NOMO-1 treated with dmso at 0.1 percent for 144 hours (cell line): ENCODE measurements around the gene DCAF5.

ENCODE experiments used
- DNase-seq: peaks from one replicate; lab custom pipeline; 2025; ENCODE audit not compliant: unreplicated experiment; lab: John Stamatoyannopoulos, UW

The DCAF5 gene

DNA sequence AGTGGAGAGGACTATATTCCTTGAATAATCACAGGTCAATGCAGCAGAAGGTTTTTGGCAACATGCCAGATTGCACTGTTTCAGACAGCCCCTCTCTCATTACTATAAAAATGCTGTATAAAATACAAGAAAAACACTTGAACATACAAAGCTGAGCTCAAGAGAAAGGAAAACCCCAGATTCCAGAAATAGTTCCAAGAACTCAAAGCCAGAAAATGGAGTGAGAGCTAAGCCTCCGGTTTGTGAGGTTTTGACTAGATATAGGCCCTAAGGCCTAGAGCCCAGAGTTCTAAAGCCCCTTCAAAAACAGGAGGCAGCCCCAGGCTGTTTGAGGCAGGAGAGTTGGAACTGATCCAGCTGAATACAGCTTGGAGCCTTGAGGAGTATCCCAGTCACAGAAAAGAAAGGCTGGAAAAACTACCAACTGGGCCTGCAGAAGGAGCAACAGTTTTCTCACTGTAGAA is 144.5 kb downstream of the DCAF5 start:
- no peak for DNase-seq

DNA sequence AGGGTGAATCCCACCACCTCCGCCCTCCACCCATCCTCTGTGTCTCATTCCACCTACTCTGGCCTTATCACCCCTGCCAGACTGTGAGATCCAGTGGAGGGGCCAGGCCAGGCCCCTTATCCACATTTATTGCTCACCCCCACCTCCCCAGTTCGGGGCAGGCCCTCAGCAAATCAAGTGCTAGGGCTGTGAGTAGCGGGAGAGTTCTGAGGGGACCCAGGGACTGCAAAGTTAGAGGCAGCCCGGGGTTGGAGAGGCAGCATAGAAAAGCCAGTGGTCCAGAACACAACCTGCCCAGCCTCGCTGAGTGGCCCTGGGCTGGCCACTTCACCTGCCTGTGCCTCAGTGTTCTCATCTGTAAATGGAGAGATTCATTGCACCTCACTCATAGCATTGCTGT is 146.6 kb downstream of the DCAF5 start:
- no peak for DNase-seq

DNA sequence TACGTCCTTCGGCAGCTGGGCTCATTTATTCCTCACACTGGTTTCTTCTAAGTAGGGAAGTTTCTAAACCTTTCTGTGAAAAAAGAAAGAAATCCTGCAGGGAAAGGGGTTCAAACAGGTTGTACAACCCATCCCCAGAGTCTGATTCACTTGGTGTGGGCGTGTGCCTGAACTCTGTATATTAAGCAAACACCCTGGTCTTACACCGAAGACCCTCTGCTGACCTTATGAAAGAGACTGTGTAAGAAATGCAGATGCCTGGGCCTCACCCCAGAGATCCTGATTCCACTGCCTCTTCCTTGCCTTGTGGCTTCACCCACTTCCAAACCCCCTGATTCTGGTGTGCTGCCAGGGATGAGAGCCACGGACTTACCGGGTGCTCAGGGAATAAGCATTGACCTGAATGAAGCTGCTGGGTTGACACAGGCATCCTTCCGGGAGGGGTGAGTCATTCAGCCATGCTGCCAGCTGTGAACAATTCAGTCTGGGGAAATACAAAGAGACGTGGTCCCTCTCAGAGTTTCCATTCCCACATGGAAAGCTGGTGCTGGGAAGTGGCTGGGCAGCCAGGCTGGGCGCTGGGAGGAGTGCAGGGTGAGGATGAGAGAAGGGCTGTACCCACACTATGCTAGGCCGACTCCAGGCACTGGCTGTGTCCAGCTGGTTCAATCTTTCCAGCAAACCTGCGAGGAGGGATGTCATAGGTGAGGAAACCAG is 147.3 kb downstream of the DCAF5 start:
- DNase-seq, result no peak

- DNase-seq, result no peak
These were observed 148.0 kb downstream of the DCAF5 start for GRCh38 chr14:69004731-69005431.

- no peak for DNase-seq
These were observed 149.3 kb downstream of the DCAF5 start for GRCh38 chr14:69003626-69004025.

GRCh38 chr14:69002069-69002468 is 150.8 kb downstream of the DCAF5 start:
- DNase-seq, result no peak

GRCh38 chr14:69001375-69001774 is 151.5 kb downstream of the DCAF5 start:
- DNase-seq, result no peak
